IPS DF 4.7 (cell line): ENCODE measurements around the gene GABRR3.
"Not testable (repeated sequence)": the region's sequence is repeated elsewhere in the genome, so short reads cannot be mapped to it uniquely, and the experiment has no call there.

Source experiments
- DNase-seq: peaks from one replicate; pipeline ENCODE4 v3.0.0-alpha.2; 2013; ENCODE audit warnings: low spot score; ENCODE audit errors: extremely low read depth

The GABRR3 gene

GRCh38 chr3:98021830-98022560 lies 13.1 kb downstream of the GABRR3 start:
- no peak for DNase-seq

GRCh38 chr3:98020412-98020811 lies 14.7 kb downstream of the GABRR3 start:
- DNase-seq, result no peak

DNA sequence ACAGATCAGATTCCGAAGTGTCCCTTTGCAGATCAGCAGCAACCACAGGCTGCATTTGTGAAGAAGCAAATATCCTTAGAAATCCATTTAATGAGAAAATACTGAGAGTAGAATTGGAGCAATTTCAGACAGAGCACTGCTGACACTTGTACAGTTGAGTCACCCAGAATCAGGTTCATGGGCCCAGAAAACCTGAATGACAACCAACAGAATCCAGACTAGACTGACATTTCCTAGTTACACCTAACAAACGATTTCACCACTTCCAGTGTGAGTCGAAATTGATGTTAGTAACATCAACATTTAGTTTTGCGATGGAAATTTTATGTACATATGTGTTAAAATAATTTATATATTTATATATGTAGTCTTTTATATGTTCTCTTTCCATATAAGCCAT lies 16.8 kb downstream of the GABRR3 start:
- DNase-seq, result no peak

- DNase-seq, result no peak
Observed at GRCh38 chr3:98014268-98014585, 20.9 kb downstream of the GABRR3 start.

DNA sequence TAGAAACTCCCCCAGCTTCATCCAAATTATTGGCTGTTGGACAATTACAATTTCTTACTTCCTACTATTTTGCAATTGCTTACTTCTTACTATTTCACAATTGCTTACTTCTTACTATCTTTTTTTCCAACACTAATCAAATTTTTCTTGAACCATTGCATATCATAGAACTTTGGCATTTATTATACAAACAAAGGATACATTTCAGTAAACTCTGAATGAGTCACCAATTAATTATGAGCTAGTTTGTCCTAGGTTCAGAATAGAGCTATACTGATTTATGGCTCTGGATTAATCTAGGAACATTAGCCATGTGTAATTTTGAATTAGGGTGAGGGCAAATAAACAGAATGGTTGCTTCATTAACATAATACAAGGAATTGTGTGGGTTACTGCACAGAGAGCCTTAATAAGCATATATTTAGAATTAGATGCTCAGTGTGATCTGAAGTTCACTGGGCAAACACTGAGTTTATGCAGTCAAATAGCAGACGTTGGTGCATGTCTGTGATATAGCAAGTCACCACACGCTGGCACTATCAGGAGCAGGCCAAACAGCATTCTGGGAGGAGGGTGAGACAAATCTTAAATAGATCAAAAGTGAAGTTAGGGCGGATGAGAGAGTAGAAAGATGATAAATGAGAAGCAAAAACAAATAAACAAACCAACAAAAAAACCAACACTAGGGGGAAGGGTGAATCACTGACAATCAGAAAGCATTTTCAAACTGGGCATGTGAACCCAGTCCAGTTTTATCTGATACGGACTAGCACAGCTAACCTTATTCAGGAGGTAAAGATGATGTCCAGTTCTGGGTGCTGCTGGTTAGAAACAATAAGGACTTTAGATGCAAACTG lies 21.5 kb downstream of the GABRR3 start:
- DNase-seq, result no peak

GRCh38 chr3:98012979-98013378 lies 22.1 kb downstream of the GABRR3 start:
- DNase-seq, result no peak

GRCh38 chr3:98010883-98011449 lies 24.1 kb downstream of the GABRR3 start:
- DNase-seq, result not testable (repeated sequence)

DNA sequence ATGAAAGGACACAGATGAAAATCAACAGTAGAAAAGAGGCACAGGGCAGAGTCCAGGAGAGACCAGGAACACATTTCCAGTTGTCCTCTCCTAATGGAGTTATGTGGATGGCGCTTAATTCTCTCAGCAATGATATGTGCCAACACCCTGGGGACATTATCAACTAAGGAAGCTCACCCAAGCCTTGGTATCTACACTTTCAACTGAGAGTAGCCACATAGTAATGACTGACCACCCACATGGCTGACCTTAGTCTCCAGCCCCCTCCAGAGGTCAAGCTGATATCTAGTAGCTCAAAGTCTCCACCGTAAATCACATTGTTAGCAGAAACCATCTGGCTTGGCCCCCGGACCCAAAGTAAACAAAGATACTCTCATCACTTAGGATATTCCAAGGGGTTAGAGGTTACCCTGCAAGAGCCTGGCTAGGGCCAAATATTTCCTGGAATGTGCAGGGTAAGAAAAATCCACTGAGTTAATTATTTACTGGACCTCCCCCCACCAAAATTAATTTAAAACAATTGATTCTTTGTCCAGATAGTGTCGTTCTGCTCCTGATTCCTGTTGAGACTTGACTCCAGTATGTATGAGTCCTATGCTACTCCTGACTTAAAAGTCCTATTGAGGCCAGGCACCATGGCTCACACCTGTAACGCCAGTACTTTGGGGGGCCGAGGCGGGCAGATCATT lies 24.8 kb downstream of the GABRR3 start:
- no peak for DNase-seq

GRCh38 chr3:98008855-98009254 lies 26.3 kb downstream of the GABRR3 start:
- DNase-seq, result no peak

DNA sequence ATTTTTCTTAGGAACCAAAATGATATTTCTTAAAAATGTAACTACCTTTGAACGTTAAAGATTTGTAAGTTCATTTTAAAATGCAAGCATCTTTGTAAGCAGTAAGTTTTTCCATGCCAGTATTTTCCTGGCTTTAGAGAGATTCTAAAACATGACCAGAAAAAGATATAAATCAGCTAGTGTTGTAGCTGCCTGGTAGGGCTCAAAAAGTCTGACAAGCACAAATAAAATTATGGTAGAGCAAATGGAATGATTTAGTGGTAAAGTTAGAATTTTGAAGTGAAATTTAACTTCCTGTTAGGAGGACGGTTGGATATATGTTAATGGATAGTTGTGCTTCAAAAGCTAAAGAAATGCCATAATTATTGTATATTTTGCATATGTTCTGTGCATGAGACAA lies 29.7 kb downstream of the GABRR3 start:
- DNase-seq, result no peak

GRCh38 chr3:98004721-98005120 lies 30.4 kb downstream of the GABRR3 start:
- no peak for DNase-seq

DNA sequence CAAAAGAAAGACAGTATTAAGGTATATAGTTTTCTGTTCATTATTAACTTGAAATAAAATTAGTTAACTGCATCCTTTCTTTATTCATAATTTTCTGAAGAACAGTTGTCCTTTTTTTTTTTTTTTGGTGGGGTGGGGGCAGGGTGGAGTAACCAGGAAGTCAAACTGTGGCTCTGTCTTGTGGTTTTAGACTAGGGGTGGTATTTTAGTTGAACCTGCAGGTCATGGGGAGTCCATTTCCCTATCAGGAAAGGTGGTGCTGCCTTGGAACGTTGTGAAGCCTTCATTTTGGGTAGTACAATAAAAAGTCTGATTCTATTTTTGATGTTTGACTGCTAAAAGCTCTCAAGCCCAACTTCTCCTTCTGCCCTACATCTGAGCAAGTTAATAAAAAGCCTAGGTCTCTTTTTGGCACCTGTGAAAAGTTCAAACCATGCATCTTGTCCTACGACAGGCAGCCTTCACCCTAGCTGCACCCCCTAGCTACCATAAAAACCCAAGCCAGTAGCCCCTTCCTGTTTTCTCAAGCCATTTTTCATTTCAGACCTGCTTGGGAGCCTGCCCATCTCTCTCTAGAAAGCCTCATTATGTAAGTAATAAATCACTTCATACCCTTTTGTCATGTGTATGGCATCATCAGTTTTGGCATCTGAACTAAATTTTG lies 31.7 kb downstream of the GABRR3 start:
- DNase-seq, result no peak

GRCh38 chr3:98002717-98003116 lies 32.4 kb downstream of the GABRR3 start:
- DNase-seq, result no peak

- DNase-seq, result no peak
Observed at GRCh38 chr3:97999994-98000393, 35.1 kb downstream of the GABRR3 start.

DNA sequence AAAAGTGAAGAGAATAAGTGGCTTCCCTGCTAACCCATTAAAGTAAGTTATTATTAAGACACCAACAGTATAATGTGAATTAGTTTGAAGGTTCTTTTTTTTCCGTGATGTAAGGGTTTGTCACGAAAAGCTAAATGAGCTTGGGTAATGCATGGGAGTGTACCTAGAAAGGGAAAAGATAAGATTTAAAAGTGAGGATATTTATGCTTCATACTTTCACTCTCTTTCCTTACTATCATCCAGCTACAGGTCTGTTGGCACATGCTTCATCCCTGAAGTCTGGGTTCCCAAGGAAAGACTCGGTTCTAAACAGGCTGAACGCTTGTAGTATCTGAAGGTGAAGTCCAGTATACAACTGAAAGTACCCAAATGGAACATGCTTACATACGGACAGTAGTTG lies 36.0 kb downstream of the GABRR3 start:
- no peak for DNase-seq

GRCh38 chr3:97996988-97997387 lies 38.1 kb downstream of the GABRR3 start:
- no peak for DNase-seq

DNA sequence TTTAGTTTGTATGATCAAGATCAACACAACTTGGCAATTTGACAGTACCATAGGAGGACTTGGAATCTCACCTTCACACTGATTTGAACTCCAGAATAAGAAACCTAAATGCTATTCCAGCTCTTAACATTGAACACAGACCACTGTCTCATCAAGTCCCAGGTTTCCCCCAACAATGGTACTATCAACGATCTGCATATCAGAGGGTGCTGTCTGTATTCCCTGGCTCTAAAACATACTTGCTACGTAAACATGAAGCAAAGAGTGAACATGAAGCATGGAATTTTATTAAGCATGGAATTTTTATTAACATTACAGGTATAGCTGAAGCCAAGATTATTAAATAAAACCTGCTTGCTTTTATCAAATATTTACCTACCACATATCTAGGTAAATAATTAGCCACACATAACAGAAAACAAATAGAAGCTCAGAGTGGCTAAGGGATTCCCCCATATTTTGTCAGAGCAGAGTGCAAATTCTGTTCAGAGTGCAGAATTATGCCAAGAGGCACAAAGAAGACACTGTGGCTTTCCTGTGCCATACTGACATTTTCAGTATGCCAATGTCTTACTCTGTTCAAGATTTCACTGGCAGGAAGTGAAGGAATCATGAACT lies 40.7 kb downstream of the GABRR3 start:
- no peak for DNase-seq

DNA sequence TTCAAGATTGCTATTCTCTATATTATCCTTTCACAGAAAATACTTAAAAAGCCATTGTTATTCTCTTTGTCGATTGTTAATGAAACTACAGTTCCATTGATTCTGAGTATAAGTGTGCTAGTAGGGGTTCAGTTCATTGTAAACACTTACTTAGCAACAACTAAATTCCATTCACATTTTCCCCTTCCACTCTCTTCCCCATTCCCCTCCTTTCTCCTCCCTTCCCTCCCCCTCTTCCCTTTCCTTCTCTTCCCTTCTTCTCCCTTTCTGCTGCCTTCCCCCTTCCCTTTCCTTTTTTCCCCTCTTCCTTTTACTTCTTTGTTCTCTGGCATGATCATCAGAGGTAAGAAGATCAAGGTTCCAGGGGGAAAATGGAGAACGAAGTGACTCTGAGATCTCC lies 41.6 kb downstream of the GABRR3 start:
- DNase-seq, result no peak

DNA sequence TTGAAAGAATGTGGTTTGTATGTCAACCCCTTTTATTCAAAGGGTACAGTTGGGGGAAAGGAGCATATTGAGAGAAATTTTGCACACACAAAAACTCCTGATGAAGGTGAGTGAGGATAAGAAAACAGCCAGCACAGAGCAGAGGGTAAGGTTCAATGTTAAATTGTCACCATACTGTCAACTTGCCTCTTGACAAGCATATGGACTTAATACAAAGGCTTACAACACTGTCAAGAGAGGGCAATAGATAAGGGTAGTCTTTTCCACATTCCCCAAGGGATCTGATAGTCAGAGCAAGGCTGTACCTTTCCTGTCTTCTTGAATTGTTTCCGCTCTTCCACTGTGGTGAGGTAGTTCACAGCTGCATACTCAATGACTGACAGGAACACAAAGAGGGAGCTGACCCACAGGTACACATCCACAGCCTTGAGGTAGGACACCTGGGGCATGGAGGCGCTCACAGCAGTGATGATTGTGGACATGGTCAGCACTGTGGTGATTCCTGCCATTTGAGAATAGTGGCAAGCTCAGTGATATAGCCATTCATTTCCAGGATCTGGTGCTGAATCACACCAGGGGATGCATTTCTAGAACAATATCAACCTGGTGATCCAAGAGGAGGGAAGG lies 42.5 kb downstream of the GABRR3 start:
- no peak for DNase-seq

DNA sequence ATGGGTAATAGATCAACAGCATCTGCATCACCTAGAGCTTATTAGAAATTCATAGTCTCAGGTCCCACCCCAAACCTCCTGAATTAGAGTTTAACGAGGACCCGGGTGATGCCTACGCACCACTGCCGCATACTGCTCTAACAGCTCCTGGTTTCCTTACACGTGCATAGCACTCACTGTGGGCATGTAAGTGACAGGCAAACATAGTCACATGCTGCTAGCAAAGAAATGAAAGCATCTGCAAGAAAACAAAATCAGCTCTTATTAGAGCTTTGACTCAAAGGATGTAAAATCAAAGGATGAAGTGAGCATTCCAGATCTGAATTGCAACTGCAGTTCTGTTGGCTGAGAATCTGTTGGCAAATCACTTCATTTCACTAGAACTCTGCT lies 43.8 kb downstream of the GABRR3 start:
- no peak for DNase-seq
